ENCODE data around the gene DPP6. TPM values are rescaled to one million over a fixed set of nuclear protein-coding genes. Genes with fewer than 3 reads are reported as not detected.

DPP6 gene
- total RNA-seq, 1 experiment from 2014 or later: not detected

DNA sequence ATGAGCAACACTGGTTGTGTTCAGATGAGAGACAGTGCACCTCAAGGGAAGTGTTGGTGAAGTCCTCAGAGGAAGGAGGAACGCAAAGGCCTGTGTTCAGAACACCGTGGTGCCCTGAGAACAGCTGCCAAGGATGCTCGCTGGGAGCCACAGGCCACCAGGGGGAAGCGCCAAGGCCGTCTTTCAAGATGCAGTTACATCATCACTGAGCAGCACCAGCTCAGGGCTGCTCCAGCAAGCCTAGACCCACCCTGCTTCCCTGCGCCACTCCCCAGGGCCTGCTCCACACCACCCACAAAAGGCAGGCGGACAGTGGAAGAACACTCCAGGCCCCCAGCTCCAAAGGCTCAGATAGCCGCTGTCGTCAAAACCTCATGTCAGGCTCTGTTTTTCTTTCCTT, 378.8 kb downstream of the DPP6 start (continued):
- TF ChIP-seq, protein P1, sequence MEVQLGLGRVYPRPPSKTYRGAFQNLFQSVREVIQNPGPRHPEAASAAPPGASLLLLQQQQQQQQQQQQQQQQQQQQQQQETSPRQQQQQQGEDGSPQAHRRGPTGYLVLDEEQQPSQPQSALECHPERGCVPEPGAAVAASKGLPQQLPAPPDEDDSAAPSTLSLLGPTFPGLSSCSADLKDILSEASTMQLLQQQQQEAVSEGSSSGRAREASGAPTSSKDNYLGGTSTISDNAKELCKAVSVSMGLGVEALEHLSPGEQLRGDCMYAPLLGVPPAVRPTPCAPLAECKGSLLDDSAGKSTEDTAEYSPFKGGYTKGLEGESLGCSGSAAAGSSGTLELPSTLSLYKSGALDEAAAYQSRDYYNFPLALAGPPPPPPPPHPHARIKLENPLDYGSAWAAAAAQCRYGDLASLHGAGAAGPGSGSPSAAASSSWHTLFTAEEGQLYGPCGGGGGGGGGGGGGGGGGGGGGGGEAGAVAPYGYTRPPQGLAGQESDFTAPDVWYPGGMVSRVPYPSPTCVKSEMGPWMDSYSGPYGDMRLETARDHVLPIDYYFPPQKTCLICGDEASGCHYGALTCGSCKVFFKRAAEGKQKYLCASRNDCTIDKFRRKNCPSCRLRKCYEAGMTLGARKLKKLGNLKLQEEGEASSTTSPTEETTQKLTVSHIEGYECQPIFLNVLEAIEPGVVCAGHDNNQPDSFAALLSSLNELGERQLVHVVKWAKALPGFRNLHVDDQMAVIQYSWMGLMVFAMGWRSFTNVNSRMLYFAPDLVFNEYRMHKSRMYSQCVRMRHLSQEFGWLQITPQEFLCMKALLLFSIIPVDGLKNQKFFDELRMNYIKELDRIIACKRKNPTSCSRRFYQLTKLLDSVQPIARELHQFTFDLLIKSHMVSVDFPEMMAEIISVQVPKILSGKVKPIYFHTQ (CRISPR knock-in tag; IDR thresholded peaks at IDR 0.05): no peak
- TF ChIP-seq, protein P2, sequence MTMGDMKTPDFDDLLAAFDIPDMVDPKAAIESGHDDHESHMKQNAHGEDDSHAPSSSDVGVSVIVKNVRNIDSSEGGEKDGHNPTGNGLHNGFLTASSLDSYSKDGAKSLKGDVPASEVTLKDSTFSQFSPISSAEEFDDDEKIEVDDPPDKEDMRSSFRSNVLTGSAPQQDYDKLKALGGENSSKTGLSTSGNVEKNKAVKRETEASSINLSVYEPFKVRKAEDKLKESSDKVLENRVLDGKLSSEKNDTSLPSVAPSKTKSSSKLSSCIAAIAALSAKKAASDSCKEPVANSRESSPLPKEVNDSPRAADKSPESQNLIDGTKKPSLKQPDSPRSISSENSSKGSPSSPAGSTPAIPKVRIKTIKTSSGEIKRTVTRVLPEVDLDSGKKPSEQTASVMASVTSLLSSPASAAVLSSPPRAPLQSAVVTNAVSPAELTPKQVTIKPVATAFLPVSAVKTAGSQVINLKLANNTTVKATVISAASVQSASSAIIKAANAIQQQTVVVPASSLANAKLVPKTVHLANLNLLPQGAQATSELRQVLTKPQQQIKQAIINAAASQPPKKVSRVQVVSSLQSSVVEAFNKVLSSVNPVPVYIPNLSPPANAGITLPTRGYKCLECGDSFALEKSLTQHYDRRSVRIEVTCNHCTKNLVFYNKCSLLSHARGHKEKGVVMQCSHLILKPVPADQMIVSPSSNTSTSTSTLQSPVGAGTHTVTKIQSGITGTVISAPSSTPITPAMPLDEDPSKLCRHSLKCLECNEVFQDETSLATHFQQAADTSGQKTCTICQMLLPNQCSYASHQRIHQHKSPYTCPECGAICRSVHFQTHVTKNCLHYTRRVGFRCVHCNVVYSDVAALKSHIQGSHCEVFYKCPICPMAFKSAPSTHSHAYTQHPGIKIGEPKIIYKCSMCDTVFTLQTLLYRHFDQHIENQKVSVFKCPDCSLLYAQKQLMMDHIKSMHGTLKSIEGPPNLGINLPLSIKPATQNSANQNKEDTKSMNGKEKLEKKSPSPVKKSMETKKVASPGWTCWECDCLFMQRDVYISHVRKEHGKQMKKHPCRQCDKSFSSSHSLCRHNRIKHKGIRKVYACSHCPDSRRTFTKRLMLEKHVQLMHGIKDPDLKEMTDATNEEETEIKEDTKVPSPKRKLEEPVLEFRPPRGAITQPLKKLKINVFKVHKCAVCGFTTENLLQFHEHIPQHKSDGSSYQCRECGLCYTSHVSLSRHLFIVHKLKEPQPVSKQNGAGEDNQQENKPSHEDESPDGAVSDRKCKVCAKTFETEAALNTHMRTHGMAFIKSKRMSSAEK (CRISPR knock-in tag; IDR thresholded peaks at IDR 0.05; ENCODE audit: borderline replicate concordance): no peak
- TF ChIP-seq RORB (CRISPR knock-in tag; IDR thresholded peaks at IDR 0.05): no peak

DNA sequence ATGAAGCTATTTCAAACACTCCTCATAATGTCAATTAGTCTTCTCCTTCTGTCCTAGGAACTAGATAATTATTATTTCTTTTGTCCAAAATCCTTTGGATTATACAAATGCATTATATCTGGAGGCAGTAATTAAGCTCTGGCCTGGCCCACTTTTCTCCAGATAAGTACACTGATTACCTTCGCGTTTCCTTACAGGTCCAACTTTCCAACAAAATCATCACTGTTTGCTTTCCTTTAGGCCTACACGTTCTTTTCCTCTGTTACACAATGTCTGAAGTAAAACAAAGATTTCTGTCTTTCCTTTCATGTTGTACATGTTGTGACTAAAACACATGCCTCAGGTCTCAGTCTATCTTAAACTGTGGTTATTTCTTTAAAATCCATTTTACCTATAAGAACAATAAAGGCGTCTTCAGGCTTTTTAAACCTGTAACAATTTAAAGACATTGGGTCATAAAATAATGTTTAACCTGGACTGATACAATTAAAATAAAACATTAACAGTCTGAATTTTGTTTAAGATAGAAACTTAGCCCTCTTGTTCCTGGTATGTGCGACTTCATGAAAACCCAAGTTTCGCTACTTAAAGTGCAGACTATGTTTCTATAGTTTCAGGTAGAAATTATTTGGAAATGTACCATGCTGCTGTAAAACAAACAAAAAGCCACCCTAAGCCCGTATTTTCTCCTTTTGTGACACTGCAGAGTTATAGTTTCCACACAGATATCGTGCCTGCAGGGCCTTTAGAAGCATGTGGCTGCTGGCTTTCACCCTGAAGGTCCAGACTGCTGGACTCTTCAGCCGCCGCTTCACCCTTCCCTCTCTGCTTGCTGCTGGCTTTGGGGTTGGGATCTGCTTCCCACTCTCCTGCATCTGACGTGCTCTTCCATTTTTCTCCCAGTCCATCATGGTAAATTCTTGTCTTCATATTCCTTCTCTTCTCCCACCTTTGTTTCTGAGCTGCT, 381.7 kb downstream of the DPP6 start:
- Mint-ChIP-seq H3K9me3 (peaks cover 77% of the 10 kb centered on the region), H3K27ac (no peak overlapping the region), H3K4me1 (no peaks in the 10 kb centered on the region), H3K4me3 (no peak overlapping the region), H3K27me3 (ENCODE audit: low read depth) (peaks cover 16% of the 10 kb centered on the region), H3K36me3 (peaks cover 73% of the 10 kb centered on the region)
- CTCF ChIA-PET: no interaction called here
- TF ChIP-seq RORB (CRISPR knock-in tag; IDR thresholded peaks at IDR 0.05): no peak
- TF ChIP-seq KAT7 (CRISPR knock-in tag; IDR thresholded peaks at IDR 0.05; ENCODE audit: borderline replicate concordance): no peak
- no peak for TF ChIP-seq ESRRA (CRISPR knock-in tag; IDR thresholded peaks at IDR 0.05; ENCODE audit: borderline replicate concordance)
- TF ChIP-seq, protein P2 (CRISPR knock-in tag; IDR thresholded peaks at IDR 0.05; ENCODE audit: borderline replicate concordance): no peak
- TF ChIP-seq, protein P3, sequence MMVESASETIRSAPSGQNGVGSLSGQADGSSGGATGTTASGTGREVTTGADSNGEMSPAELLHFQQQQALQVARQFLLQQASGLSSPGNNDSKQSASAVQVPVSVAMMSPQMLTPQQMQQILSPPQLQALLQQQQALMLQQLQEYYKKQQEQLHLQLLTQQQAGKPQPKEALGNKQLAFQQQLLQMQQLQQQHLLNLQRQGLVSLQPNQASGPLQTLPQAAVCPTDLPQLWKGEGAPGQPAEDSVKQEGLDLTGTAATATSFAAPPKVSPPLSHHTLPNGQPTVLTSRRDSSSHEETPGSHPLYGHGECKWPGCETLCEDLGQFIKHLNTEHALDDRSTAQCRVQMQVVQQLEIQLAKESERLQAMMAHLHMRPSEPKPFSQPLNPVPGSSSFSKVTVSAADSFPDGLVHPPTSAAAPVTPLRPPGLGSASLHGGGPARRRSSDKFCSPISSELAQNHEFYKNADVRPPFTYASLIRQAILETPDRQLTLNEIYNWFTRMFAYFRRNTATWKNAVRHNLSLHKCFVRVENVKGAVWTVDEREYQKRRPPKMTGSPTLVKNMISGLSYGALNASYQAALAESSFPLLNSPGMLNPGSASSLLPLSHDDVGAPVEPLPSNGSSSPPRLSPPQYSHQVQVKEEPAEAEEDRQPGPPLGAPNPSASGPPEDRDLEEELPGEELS (CRISPR knock-in tag; IDR thresholded peaks at IDR 0.05): no peak
- no peak for TF ChIP-seq ZNF121 (CRISPR knock-in tag; IDR thresholded peaks at IDR 0.05)
- TF ChIP-seq ELF4 (CRISPR knock-in tag; IDR thresholded peaks at IDR 0.05; ENCODE audit: low read depth): no peak
- TF ChIP-seq ZNF671 (CRISPR knock-in tag; IDR thresholded peaks at IDR 0.05): no peak
- TF ChIP-seq ZNF219 (CRISPR knock-in tag; IDR thresholded peaks at IDR 0.05; ENCODE audit: borderline replicate concordance): no peak
- TF ChIP-seq, protein P4, sequence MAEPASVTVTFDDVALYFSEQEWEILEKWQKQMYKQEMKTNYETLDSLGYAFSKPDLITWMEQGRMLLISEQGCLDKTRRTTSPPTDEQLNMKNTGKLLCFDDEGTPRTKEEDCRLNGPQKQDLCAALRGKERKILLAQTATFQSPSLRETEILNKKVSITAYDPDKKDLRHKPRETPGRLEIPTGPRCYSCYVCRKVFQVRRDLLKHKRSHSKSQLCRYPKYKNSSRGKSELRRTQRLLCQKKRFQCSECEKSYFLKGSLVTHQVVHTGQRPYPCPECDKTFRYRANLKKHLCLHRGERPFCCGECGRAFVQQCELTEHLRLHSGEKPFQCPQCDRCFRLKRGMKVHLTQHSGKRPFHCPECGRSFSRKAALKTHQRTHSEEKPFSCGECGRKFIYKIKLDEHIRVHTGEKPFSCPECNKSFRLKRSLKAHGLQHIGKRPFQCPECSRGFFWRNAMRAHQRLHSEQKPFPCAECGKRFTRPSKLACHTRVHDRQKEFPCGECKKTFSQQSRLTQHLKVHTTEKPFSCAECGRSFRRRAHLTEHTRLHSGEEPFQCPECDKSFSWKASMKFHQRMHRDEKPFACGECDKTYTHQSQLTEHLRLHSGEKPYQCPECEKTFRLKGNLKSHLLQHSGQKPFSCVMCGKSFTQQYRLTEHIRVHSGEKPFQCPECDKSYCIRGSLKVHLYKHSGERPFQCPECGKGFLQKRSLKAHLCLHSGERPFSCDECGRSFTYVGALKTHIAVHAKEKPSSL (CRISPR knock-in tag; conservative IDR thresholded peaks at IDR 0.05): no peak
- TF ChIP-seq, protein P5, sequence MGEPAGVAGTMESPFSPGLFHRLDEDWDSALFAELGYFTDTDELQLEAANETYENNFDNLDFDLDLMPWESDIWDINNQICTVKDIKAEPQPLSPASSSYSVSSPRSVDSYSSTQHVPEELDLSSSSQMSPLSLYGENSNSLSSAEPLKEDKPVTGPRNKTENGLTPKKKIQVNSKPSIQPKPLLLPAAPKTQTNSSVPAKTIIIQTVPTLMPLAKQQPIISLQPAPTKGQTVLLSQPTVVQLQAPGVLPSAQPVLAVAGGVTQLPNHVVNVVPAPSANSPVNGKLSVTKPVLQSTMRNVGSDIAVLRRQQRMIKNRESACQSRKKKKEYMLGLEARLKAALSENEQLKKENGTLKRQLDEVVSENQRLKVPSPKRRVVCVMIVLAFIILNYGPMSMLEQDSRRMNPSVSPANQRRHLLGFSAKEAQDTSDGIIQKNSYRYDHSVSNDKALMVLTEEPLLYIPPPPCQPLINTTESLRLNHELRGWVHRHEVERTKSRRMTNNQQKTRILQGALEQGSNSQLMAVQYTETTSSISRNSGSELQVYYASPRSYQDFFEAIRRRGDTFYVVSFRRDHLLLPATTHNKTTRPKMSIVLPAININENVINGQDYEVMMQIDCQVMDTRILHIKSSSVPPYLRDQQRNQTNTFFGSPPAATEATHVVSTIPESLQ (CRISPR knock-in tag; IDR thresholded peaks at IDR 0.05): no peak
- no peak for TF ChIP-seq HMGA2 (CRISPR knock-in tag; IDR thresholded peaks at IDR 0.05)
- TF ChIP-seq NFE2L1 (CRISPR knock-in tag; IDR thresholded peaks at IDR 0.05): no peak
- TF ChIP-seq ZNF396 (CRISPR knock-in tag; IDR thresholded peaks at IDR 0.05; ENCODE audit: borderline replicate concordance): no peak
- no peak for ATAC-seq
- POLR2A ChIA-PET: no interaction called here
- no peak for DNase-seq (ENCODE audit: low spot score)
